GM18508 (cell line): ENCODE results near the gene ADCY9.
"Not testable (repeated sequence)": the region's sequence is repeated elsewhere in the genome, so short reads cannot be mapped to it uniquely, and the experiment has no call there.

ENCODE experiments used
- ATAC-seq: cut with Tn5 transposase; IDR thresholded peaks from one replicate; pipeline ENCODE4 v1.9.1; 2021; ENCODE audit warnings: moderate number of reproducible peaks; ENCODE audit not compliant: insufficient read depth, unreplicated experiment

Gene ADCY9

DNA sequence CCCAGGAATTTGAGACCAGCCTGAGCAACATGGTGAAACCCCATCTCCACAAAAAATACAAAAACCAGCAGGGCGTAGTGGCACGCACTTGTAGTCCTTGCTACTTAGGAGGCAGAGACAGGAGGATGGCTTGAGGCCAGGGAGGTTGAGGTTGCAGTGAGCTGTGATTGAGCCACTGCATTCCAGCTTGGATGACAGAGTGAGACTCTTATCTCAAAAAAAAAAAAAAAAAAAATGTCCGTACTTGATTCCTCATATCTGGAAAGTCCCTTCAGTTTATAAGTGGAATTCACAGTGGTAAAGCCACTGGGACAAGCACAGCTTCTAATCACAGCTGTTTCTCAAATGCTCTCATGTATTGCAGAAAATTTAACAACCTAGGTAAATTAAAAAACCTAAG lies 157.1 kb downstream of the ADCY9 start:
- ATAC-seq: no peak

DNA sequence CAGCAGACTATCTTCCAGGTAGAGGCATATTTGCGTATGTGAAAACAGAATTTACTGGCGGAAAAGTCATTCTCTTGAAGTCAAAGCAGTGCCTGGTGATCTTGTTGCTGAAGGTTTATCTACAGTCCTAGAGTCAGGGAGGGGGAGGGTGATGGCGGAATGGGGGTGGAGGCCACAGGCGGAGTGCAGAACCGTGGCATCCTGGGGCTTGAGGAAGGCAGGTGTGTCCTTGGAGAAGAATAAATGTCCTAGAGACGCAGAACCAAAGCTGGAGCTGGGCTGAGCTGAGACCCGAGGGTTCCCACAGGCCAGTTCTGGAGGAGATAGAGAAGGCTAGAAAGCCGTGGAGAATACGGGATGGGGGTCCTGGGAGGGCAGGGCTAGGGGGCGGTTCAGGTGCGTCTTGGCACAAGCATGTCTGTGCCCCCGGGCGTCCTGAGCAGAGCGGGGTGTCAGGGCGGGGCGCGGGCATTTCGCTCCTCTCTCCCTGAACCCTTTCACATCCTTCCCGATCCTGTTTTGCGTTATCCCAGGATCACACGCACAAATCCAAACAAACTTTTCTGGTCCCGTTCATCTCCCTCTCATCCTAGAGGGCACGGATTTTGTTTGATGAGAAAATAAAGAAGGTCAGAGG lies 158.8 kb downstream of the ADCY9 start:
- ATAC-seq: no peak

DNA sequence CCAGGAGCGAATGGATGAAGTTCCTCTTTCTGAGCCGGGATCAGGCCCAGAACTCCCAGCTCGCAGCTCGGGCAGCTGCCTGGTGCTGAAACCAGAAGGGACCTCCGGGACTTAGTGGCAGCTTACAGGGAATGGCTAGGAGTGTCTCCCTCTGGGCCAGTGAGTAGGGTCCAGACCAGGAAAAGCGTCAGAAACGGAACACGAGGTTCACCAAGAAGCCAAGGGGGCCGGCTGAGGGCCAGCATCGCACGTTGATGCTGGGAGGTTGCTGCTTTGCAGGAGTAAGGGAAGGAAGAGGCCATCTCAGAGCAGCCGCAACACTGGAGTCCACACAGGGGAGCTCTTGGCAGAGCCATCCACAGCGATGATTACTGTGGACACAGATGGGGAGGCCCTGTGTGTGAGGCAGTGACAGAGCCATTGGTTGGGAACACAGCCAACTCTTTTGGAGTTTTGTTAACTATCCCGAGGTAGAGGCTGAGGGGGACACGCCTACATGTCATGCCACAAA lies 161.8 kb downstream of the ADCY9 start:
- ATAC-seq: no peak

DNA sequence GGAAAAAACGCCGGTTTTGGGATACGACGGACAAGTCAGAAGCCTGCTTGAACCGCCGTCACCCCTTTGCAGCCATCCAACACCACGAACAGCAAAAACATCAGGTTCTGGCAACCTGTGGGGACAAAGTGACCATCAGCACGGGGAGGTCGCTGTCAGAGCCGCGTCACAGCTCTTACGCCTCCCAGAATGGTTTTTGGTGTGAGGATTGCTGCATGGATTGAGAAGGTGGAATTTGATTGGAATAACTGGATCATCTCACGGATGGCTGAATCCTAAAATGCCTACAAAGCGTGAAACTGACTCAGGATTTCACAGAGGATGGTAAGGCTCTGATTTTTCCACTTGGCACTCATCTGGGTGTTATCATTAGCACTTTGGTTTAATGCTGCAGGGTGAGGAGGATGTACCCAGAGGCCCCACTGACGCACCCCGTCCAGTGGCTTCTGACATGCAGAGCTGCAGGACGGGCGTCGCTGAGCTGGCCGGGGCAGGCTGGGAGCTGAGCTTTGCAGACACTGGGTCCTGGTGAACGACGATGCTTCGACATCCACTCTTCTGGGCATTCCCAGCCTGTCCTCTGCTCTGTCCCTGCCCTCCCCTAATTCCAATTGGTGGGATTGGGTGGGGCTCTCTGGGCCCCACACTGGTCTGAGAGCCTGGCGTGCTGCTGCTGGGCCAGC lies 162.4 kb downstream of the ADCY9 start:
- no peak for ATAC-seq

DNA sequence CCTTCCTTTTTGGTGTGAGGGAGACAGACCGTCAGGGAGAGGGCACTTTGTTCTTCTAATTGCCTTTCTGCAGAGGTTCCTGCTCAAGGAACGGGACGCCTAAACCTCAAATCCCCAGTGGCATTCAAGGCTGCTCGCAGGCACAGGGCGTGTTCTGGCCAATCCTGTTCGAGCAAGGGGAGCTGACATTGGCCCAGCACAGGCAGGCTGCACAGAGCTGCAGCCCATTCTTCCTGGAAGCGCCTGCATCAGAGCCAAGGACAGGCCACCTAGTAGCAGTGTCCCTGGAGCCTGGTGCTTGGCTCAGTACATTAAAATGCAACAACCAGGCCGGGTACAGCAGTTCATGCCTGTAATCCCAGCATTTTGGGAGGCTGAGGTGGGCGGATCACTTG lies 163.5 kb downstream of the ADCY9 start:
- no peak for ATAC-seq

- ATAC-seq: no peak
Observed at GRCh38 chr16:3951861-3952736, 164.1 kb downstream of the ADCY9 start.

- ATAC-seq: not testable (repeated sequence)
Observed at GRCh38 chr16:3951380-3951779, 164.9 kb downstream of the ADCY9 start.

GRCh38 chr16:3950343-3951193 lies 165.7 kb downstream of the ADCY9 start:
- no peak for ATAC-seq

DNA sequence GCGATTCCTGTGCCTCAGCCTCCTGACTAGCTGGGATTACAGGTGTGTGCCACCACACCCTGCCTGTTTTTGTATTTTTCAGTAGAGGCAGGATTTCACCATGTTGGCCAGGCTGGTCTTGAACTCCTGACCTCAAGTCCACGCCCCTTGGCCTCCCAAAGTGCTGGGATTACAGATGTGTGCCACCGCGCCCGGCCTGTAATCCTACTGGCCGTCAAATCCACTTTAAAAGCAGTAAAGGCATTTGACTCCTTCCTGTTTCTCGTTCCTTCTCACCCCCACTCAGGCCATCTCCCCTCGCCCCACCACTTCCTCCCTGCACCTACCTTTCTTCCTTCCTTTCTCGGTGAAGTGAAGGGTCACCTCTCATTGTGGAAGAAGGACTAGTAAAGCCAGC lies 166.3 kb downstream of the ADCY9 start:
- no peak for ATAC-seq

DNA sequence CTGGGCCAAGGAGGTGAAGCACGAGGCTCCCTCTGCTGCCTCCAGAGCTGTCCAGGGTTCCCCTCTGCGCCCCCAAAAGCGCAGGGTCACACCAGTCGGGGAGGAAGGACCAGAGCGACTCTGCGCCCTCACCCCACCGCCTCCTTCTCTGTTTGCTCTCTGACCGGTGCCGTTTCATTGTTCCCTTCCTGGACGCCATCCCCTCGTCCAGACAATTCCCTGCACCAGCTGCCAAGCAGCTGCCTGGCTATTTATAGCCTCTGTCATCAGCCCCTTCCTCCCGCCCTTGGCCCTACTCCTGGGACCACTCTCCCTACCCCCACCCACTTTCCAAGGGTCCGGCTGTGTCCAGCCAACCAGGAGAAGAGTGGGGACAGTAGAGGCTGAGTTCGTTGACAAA lies 167.0 kb downstream of the ADCY9 start:
- no peak for ATAC-seq

- no peak for ATAC-seq
Observed at GRCh38 chr16:3948378-3948995, 167.8 kb downstream of the ADCY9 start.

GRCh38 chr16:3946604-3947180 lies 169.6 kb downstream of the ADCY9 start:
- no peak for ATAC-seq

DNA sequence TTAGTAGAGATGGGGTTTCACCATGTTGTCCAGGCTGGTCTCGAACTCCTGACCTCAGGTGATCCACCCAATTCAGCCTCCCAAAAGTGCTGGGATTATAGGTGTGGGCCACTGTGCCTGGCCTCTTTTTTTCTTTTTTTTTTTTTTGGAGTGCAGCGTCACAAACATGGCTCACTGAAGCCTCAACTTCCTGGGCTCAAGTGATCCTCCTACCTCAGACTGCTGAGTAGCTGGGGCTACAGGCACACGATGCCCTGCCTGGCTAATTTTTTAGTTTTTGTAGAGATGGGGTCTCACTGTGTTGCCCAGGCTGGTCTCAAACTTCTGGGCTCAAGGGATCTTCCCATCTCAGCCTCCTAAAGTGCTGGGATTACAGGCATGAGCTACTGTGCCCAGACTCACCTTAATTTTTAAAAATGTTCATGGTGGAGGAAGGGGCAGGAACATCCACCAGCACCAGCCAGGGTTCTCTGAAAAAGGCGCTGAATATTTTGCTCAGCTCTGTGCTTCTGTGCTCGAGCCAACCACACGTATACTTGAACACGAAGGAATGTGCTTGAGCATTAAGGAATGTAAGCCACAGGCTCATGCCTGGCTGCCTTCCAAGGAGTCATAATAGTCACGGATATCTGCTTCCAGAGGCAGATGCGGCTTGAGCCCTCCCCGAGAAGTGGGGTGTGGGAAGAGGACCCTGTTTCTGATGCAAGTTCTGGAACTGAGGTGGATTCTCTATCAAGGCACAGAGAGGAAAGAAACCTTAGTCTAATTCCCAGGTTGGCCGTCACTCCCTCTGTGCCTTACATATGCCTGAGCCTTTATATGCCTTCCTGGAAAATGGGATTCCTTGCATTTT lies 170.3 kb downstream of the ADCY9 start:
- ATAC-seq: no peak

DNA sequence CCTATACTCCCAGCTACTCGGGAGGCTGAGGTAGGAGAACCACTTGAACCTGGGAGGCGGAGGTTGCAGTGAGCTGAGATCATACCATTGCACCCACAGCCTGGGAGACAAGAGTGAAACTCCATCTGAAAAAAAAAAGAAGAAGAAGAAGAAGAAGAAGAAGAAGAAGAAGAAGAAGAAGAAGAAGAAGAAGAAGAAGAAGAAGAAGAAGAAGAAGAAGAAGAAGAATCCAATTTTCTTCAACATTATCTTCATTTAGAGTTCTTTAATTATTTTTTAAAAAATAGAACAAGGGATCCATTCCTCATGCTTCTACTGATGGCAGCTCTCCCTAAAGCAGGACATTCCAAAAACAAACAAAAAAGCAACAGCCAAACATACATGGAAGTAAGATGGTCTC lies 171.8 kb downstream of the ADCY9 start:
- ATAC-seq: not testable (repeated sequence)

- not testable (repeated sequence) for ATAC-seq
Observed at GRCh38 chr16:3942146-3942545, 174.1 kb downstream of the ADCY9 start.

GRCh38 chr16:3938843-3939624 lies 177.2 kb downstream of the ADCY9 start:
- ATAC-seq: no peak

GRCh38 chr16:3938471-3938842 lies 177.8 kb downstream of the ADCY9 start:
- no peak for ATAC-seq
